HG03025 (cell line): ENCODE results near the gene TLE1.
"Not testable (repeated sequence)": the region's sequence is repeated elsewhere in the genome, so short reads cannot be mapped to it uniquely, and the experiment has no call there.

Source experiments
- ATAC-seq: cut with Tn5 transposase; IDR thresholded peaks from one replicate; pipeline ENCODE4 v1.9.1; 2021; ENCODE audit warnings: mild to moderate bottlenecking, moderate library complexity; ENCODE audit not compliant: unreplicated experiment, low FRiP score

TLE1 gene

GRCh38 chr9:81656871-81657337, 32.4 kb downstream of the TLE1 start:
- no peak for ATAC-seq

- ATAC-seq = peak; percentile 76
Observed at GRCh38 chr9:81656004-81656403, 33.3 kb downstream of the TLE1 start.

GRCh38 chr9:81653240-81653639, 36.1 kb downstream of the TLE1 start:
- ATAC-seq = no peak

GRCh38 chr9:81652058-81652687, 37.2 kb downstream of the TLE1 start:
- no peak for ATAC-seq

GRCh38 chr9:81650586-81651515, 38.5 kb downstream of the TLE1 start:
- ATAC-seq = no peak

GRCh38 chr9:81649475-81650240, 39.7 kb downstream of the TLE1 start:
- no peak for ATAC-seq

- ATAC-seq = no peak
Observed at GRCh38 chr9:81648891-81649290, 40.5 kb downstream of the TLE1 start.

GRCh38 chr9:81646337-81646736, 43.0 kb downstream of the TLE1 start:
- no peak for ATAC-seq

GRCh38 chr9:81644513-81644912, 44.8 kb downstream of the TLE1 start:
- not testable (repeated sequence) for ATAC-seq

- no peak for ATAC-seq
Observed at GRCh38 chr9:81637276-81637675, 52.1 kb downstream of the TLE1 start.

- ATAC-seq = no peak
Observed at GRCh38 chr9:81636255-81636599, 53.1 kb downstream of the TLE1 start.

- ATAC-seq = no peak
Observed at GRCh38 chr9:81635521-81636254, 53.7 kb downstream of the TLE1 start.

- no peak for ATAC-seq
Observed at GRCh38 chr9:81634915-81635516, 54.3 kb downstream of the TLE1 start.

- no peak for ATAC-seq
Observed at GRCh38 chr9:81633952-81634854, 55.1 kb downstream of the TLE1 start.

GRCh38 chr9:81632599-81632998, 56.7 kb downstream of the TLE1 start:
- ATAC-seq = no peak

- no peak for ATAC-seq
Observed at GRCh38 chr9:81631218-81631745, 58.1 kb downstream of the TLE1 start.

- ATAC-seq = no peak
Observed at GRCh38 chr9:81629440-81629839, 59.9 kb downstream of the TLE1 start.

GRCh38 chr9:81628897-81629296, 60.5 kb downstream of the TLE1 start:
- ATAC-seq = no peak

GRCh38 chr9:81627481-81627880, 61.9 kb downstream of the TLE1 start:
- no peak for ATAC-seq
